Hepatocyte (in vitro differentiated cells): ENCODE data around the gene THRSP. TPM values are rescaled to one million over a fixed set of nuclear protein-coding genes. Genes with fewer than 3 reads are reported as not detected.

ENCODE experiments used
- DNase-seq: peaks from one replicate; pipeline ENCODE4 v3.0.0-alpha.2; 2016; ENCODE audit warnings: low spot score
- H2AFZ ChIP-seq: fragments of 200-600 bp; sonication (generic); 2 replicates; pipeline ENCODE4 v1.6.0; 2016; ENCODE audit warnings: antibody characterized with exemption, mild to moderate bottlenecking
- H3K27ac ChIP-seq: fragments of 200-600 bp; sonication (generic); 2 replicates; pipeline ENCODE4 v1.5.1; 2016; ENCODE audit warnings: mild to moderate bottlenecking
- H3K27me3 ChIP-seq: fragments of 200-600 bp; sonication (generic); 2 replicates; pipeline ENCODE4 v1.6.1; 2016
- H3K36me3 ChIP-seq: fragments of 200-600 bp; sonication (generic); replicated peaks from 2 replicates; pipeline ENCODE4 v1.5.1; 2016; ENCODE audit warnings: low read depth; ENCODE audit not compliant: insufficient read depth
- H3K4me1 ChIP-seq: fragments of 200-600 bp; sonication (generic); 2 replicates; pipeline ENCODE4 v1.5.1; 2016; ENCODE audit warnings: mild to moderate bottlenecking, moderate library complexity; ENCODE audit not compliant: insufficient read depth
- H3K4me2 ChIP-seq: fragments of 200-600 bp; sonication (generic); 2 replicates; pipeline ENCODE4 v1.6.0; 2016
- H3K4me3 ChIP-seq: fragments of 200-600 bp; sonication (generic); 2 replicates; pipeline ENCODE4 v1.5.1; 2016; ENCODE audit warnings: mild to moderate bottlenecking
- H3K79me2 ChIP-seq: fragments of 200-600 bp; sonication (generic); 2 replicates; pipeline ENCODE4 v1.6.0; 2017; ENCODE audit warnings: mild to moderate bottlenecking
- H3K9me2 ChIP-seq: fragments of 200-600 bp; sonication (generic); replicated peaks from 2 replicates; pipeline ENCODE4 v1.6.0; 2017; ENCODE audit warnings: mild to moderate bottlenecking; ENCODE audit not compliant: insufficient read depth
- H3K9me3 ChIP-seq: fragments of 200-600 bp; sonication (generic); 2 replicates; pipeline ENCODE4 v1.5.1; 2016; ENCODE audit warnings: low read depth, mild to moderate bottlenecking
- H4K20me1 ChIP-seq: fragments of 200-600 bp; sonication (generic); 2 replicates; pipeline ENCODE4 v1.6.0; 2016; ENCODE audit warnings: mild to moderate bottlenecking; ENCODE audit not compliant: insufficient read depth, poor library complexity, severe bottlenecking
- CTCF ChIP-seq: fragments of 200-600 bp; sonication (generic); IDR thresholded peaks from 2 replicates; pipeline ENCODE4 v1.5.1; 2016; ENCODE audit warnings: antibody characterized with exemption, mild to moderate bottlenecking; ENCODE audit not compliant: poor library complexity
- EZH2 ChIP-seq: fragments of 200-600 bp; sonication (generic); IDR thresholded peaks from 2 replicates; pipeline ENCODE4 v1.6.1; 2016; ENCODE audit warnings: antibody characterized with exemption, mild to moderate bottlenecking, borderline replicate concordance
- EZH2phosphoT487 ChIP-seq: fragments of 200-600 bp; sonication (generic); IDR thresholded peaks from one replicate; pipeline ENCODE4 v1.6.1; 2018; ENCODE audit warnings: antibody characterized with exemption, mild to moderate bottlenecking, low read depth, moderate library complexity; ENCODE audit not compliant: unreplicated experiment, severe bottlenecking
- WGBS: methylation state at CpG from one replicate; pipeline ENCODE4 v1.1.6; 2016; ENCODE audit warnings: low lambda C conversion rate; ENCODE audit errors: missing lambda C conversion rate; 5-methylcytosine and 5-hydroxymethylcytosine counted together
- polyA plus RNA-seq: library from polyadenylated mRNA; unstranded; fragments of >200 nt; fragmentation: Nextera tagmentation; extraction: Ambion mirVana; gene quantifications from 2 replicates; pipeline ENCODE4 v1.2.1, GENCODE V29; 2016
- total RNA-seq: library from RNA; depleted of rRNA; stranded (reverse); fragments of >200 nt; gene quantifications from 2 replicates; pipeline ENCODE4 v1.2.3, GENCODE V29; 2014

The THRSP gene
- total and polyA plus RNA-seq, 2 experiments from 2014 or later = 0.17 TPM

- Histone ChIP-seq H3K9me3 (no peaks in the 10 kb centered on the region), H3K9me2 (no peaks in the 10 kb centered on the region), H3K27me3 (no peaks in the 10 kb centered on the region), H3K36me3 (no peaks in the 10 kb centered on the region), H3K4me3 (no peak overlapping the region), H3K4me2 (no peak overlapping the region), H3K79me2 (no peaks in the 10 kb centered on the region), H2AFZ (no peak overlapping the region), H4K20me1 (no peaks in the 10 kb centered on the region), H3K4me1 (peaks cover 17% of the 10 kb centered on the region), H3K27ac (no peak overlapping the region)
- 92% methylated on average over 5 of the region's 5 CpGs for WGBS
- DNase-seq = no peak
- TF ChIP-seq EZH2 (no peak), CTCF (no peak), EZH2phosphoT487 (no peak)
These were observed 19.0 kb upstream of the THRSP start for GRCh38 chr11:78044706-78045105.

GRCh38 chr11:78045851-78046485 is 17.7 kb upstream of the THRSP start:
- Histone ChIP-seq H2AFZ (peak overlapping the region; percentile 96), H3K9me2 (no peaks in the 10 kb centered on the region), H3K9me3 (no peaks in the 10 kb centered on the region), H3K4me1 (peaks cover 9% of the 10 kb centered on the region), H3K79me2 (no peaks in the 10 kb centered on the region), H3K27me3 (no peaks in the 10 kb centered on the region), H4K20me1 (no peaks in the 10 kb centered on the region), H3K4me2 (peak overlapping the region; percentile 87), H3K36me3 (no peaks in the 10 kb centered on the region), H3K4me3 (peak overlapping the region; percentile 20), H3K27ac (peak overlapping the region; percentile 83)
- WGBS = 16% methylated on average over 28 of the region's 28 CpGs
- TF ChIP-seq EZH2phosphoT487 (no peak), CTCF (peak; percentile 100)
- peak; percentile 92 for DNase-seq

GRCh38 chr11:78046486-78046854 is 17.2 kb upstream of the THRSP start:
- Histone ChIP-seq H3K9me2 (no peaks in the 10 kb centered on the region), H3K36me3 (no peaks in the 10 kb centered on the region), H3K9me3 (no peaks in the 10 kb centered on the region), H4K20me1 (no peaks in the 10 kb centered on the region), H3K4me1 (peaks cover 14% of the 10 kb centered on the region), H3K79me2 (no peaks in the 10 kb centered on the region), H3K4me3 (no peak overlapping the region), H3K27ac (no peak overlapping the region), H3K4me2 (peak overlapping the region; percentile 87), H2AFZ (peak overlapping the region; percentile 96), H3K27me3 (no peaks in the 10 kb centered on the region)
- TF ChIP-seq EZH2 (no peak), CTCF (no peak), EZH2phosphoT487 (no peak)
- 19% methylated on average over 6 of the region's 6 CpGs for WGBS
- DNase-seq = no peak
